ENCODE results near the gene CTNNA3.

CTNNA3 gene

DNA sequence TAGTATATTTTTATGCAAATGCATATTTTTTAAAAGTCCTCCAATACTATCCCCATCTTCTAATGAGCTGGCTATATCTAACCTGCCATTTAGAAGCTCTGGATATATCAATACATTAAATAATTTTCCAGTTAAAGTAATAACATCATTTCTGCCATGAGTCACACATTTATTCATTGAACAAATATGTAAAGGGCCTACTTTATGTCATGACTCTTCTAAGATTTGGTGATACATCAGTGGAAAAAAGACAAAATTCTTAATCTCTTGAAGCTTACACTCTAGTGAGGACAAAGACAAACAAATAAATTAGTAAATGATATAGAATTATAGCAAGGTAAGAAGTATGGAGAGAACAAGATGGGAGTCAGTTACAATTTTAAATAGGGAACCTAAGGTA, 1487.0 kb downstream of the CTNNA3 start:
- DNase-seq (ENCODE audit: low spot score): no peak
- in situ Hi-C loops (cut with MboI; ENCODE audit: low sequenced_read_pairs, unreplicated experiment): no loop called here
- no peak for TF ChIP-seq CTCF (IDR thresholded peaks at IDR 0.05; ENCODE audit: borderline replicate concordance, control extremely low read depth, extremely low read depth, insufficient read depth, missing control alignments)

DNA sequence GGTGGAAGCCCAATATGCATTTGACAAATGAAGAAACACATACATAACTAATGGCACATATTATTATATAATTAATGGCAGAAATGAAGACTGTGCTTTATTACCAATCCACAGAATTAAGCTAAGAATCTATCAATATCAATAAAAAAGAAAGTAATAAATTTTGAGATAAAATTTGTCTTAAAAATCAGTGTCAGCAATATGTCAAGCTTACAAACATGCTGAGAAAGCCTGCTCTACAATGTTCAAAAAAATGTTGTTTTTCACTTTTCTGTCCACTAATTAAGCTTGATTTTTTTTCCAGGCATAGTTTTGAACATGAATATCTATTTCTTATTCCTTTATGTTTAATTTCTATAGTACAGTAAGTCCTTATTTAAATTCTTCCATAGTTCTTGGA, 1491.2 kb downstream of the CTNNA3 start:
- in situ Hi-C loops (cut with MboI; ENCODE audit: low sequenced_read_pairs, unreplicated experiment): no loop called here
- TF ChIP-seq CTCF (IDR thresholded peaks at IDR 0.05; ENCODE audit: borderline replicate concordance, control extremely low read depth, extremely low read depth, insufficient read depth, missing control alignments): no peak
- no peak for DNase-seq (ENCODE audit: low spot score)

DNA sequence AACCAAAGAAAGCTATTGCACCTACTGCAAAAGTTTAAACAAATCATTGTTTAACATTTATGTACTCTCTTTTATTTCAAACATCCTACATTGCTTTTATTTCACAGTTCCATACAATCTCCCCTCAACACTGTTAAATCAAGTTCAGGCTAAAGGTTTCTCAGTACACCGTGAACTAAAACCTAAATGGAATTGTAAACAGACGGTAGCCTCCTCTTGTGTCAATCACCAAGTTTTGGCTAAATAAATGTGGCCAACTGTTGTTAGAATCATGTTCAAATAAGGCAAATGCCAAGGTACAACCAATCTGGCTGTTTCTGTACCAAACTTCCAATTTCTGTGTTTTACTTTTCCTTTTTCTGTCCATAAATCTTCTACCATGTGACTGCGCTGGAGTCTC, 1493.9 kb downstream of the CTNNA3 start:
- no peak for TF ChIP-seq CTCF (IDR thresholded peaks at IDR 0.05; ENCODE audit: borderline replicate concordance, control extremely low read depth, extremely low read depth, insufficient read depth, missing control alignments)
- no peak for DNase-seq (ENCODE audit: low spot score)
- in situ Hi-C loops (cut with MboI; ENCODE audit: low sequenced_read_pairs, unreplicated experiment): no loop called here

DNA sequence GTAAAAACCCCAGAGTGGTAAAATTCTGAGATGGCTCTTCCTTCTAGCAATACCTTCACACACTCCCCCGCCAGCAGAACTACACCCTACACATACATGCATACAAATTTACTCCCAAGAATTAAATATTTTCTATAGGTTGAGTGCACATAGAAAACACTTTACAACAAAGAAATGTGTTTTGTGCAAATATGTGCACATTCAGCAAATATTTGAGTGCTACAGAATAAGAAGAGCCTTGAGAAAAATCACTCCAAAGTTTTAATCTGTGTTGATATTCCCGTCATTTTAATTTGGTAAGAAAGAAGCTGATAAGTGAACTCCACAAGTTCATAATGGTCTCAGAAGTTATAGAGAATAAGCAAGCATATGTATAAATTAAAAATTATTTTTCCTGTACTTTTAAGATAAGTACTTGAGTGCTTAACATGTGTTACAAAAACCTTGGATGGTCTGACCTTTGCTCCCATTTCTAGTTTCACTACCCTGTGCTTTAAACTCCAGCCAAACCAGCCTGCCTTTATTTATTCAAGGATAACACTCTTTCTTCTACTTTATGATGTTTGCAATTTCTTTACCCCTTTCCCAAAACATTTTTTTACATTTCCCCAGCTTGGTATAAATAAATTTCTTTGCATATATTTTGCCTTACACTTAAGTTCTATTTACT, 1503.7 kb downstream of the CTNNA3 start:
- DNase-seq (ENCODE audit: low spot score): no peak
- no peak for TF ChIP-seq CTCF (IDR thresholded peaks at IDR 0.05; ENCODE audit: borderline replicate concordance, control extremely low read depth, extremely low read depth, insufficient read depth, missing control alignments)
- in situ Hi-C loops (cut with MboI; ENCODE audit: low sequenced_read_pairs, unreplicated experiment): no loop called here

DNA sequence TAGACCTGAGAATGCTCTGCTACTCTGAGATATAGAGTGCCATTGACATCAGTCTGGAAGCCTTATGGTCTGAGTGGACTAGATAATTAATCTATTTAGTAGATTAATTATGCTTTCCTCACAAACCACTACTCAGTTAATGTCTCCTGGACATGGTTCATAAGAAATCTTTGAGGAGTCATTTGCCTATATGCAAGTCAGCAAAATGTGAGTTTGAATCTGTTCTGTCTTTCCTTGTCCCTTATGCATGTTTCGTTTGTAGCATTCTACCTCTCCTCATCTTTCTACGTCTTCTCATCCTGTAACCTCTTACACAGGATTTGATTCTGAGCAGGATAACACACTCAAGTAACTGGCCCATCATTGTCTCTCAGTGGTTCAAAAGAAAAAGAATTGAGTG, 1505.6 kb downstream of the CTNNA3 start:
- TF ChIP-seq CTCF (IDR thresholded peaks at IDR 0.05; ENCODE audit: borderline replicate concordance, control extremely low read depth, extremely low read depth, insufficient read depth, missing control alignments): no peak
- in situ Hi-C loops (cut with MboI; ENCODE audit: low sequenced_read_pairs, unreplicated experiment): no loop called here
- no peak for DNase-seq (ENCODE audit: low spot score)

GRCh38 chr10:66189271-66189670, 1506.7 kb downstream of the CTNNA3 start:
- no peak for TF ChIP-seq CTCF (IDR thresholded peaks at IDR 0.05; ENCODE audit: borderline replicate concordance, control extremely low read depth, extremely low read depth, insufficient read depth, missing control alignments)
- no peak for DNase-seq (ENCODE audit: low spot score)
- in situ Hi-C loops (cut with MboI; ENCODE audit: low sequenced_read_pairs, unreplicated experiment): no loop called here

Measured in GM13976 (cell line).